Measurements from ENCODE around the gene GPR108. TPM values are rescaled to one million over a fixed set of nuclear protein-coding genes. Genes with fewer than 3 reads are reported as not detected.
"Not testable (repeated sequence)": the region's sequence is repeated elsewhere in the genome, so short reads cannot be mapped to it uniquely, and the experiment has no call there.

GPR108 gene
- total RNA-seq, 1 donor from 2014 or later: 14.6 TPM

DNA sequence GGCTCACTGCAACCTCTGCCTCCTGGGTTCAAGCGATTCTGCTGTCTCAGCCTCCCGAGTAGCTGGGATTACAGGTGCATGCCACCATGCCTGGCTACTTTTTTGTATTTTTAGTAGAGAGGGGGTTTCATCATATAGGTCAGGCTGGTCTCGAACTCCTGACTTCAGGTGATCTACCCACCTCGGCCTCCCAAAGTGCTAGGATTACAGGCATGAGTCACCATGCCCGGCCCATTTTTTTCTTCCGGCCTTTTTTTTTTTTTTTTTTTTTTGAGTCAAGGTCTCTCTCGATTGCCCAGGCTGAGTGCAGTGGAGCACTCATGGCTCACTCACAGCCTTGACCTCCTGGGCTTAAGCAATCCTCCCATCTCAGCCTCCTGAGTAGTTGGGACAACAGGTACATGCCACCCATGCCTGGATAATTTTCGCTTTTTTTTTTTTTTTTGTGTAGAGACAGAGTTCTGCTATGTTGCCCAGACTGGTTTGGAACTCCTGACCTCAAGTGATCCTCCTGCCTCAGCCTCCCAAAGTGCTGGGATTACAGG lies 24.9 kb upstream of the GPR108 start:
- H3K27ac ChIP-seq (ENCODE audit: low read depth, low read length); H3K4me1 ChIP-seq (ENCODE audit: control insufficient read depth in 3 of 3, insufficient read depth in 3 of 3, low read length in 3 of 3); H3K4me3 ChIP-seq (ENCODE audit: low read length in 3 of 3); H3K9me3 ChIP-seq (ENCODE audit: control insufficient read depth in 3 of 3, low read length in 3 of 3); H3K36me3 ChIP-seq (ENCODE audit: control insufficient read depth in 3 of 3, insufficient read depth in 3 of 3, low read length in 3 of 3); H3K9ac ChIP-seq (ENCODE audit: low read depth in 1 of 3, low read length in 3 of 3): not testable (repeated sequence)
- peaks cover 16 to 29% (median 25%) of the 10 kb centered on the region in 3 donors for H3K27me3 ChIP-seq (ENCODE audit: control insufficient read depth in 3 of 3, insufficient read depth in 3 of 3, low read length in 3 of 3)

DNA sequence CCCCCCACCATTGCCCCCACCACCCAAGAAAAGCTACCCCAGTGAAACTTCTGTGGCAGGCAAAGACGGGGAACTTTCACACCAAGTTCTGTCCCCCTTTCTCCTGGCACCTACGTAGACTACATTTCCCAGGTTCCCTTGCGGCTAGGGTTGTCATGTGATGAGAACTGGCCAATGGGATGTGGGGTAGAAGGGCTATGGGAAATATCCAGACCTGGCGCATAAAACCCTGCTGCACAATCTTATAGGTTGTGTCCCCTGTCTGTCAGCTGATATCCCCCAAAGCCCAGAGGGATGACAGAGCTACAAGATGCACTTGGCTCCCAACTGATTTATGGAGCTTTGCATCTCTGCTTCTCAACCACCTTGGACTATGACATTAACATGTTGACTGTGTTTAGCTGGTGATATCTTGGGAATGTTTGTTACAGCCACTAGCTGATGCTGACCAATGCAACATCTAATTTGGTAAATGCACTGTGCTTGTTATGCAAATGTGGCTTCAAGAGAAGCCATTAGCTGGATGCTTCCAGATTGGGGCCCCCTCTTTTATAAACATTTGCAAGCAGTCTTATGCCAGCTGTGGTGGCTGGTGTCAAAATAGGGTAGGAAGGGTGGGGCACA lies 23.8 kb upstream of the GPR108 start:
- Histone ChIP-seq H3K4me1 (ENCODE audit: control insufficient read depth in 3 of 3, insufficient read depth in 3 of 3, low read length in 3 of 3) (peaks cover 0 to 3% (median under 1%) of the 10 kb centered on the region in 3 donors), H3K4me3 (ENCODE audit: low read length in 3 of 3) (no peak overlapping the region)

DNA sequence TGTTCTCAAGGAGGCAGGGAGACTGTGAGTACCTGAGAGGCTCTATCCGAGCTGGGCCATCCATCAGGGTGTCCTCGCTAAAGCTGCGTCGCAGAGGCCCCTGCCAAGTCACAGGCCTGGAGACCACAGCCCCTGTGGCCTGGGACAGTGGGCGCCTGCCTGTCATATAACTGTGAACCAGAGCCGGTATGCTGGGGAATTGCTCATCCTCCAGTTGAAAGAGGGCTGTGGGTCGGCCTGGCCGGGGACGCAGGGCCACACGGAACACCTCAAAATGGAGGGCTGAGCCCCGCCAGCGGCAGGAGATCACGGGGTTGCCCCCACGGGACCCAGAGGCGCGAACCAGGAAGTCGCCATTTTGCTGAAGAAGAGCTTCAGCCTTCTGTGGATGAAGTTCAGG lies 23.2 kb upstream of the GPR108 start:
- Histone ChIP-seq H3K27me3 (ENCODE audit: control insufficient read depth in 3 of 3, insufficient read depth in 3 of 3, low read length in 3 of 3) (peaks cover 3 to 12% (median 10%) of the 10 kb centered on the region in 3 donors), H3K27ac (ENCODE audit: low read depth, low read length) (no peak overlapping the region), H3K4me1 (ENCODE audit: control insufficient read depth in 3 of 3, insufficient read depth in 3 of 3, low read length in 3 of 3) (no peaks in the 10 kb centered on the region), H3K9me3 (ENCODE audit: control insufficient read depth in 3 of 3, low read length in 3 of 3) (peaks cover 0 to 3% (median 0%) of the 10 kb centered on the region in 3 donors), H3K9ac (ENCODE audit: low read depth in 1 of 3, low read length in 3 of 3) (no peak overlapping the region), H3K4me3 (ENCODE audit: low read length in 3 of 3) (no peak overlapping the region), H3K36me3 (ENCODE audit: control insufficient read depth in 3 of 3, insufficient read depth in 3 of 3, low read length in 3 of 3) (no peaks in the 10 kb centered on the region)

More for the DNA sequence above, 23.8 kb upstream of the GPR108 start:
- no peaks in the 10 kb centered on the region for H3K36me3 ChIP-seq (ENCODE audit: control insufficient read depth in 3 of 3, insufficient read depth in 3 of 3, low read length in 3 of 3)
- no peak overlapping the region for H3K27ac ChIP-seq (ENCODE audit: low read depth, low read length)
- H3K9ac ChIP-seq (ENCODE audit: low read depth in 1 of 3, low read length in 3 of 3): no peak overlapping the region
- H3K27me3 ChIP-seq (ENCODE audit: control insufficient read depth in 3 of 3, insufficient read depth in 3 of 3, low read length in 3 of 3): peaks cover 8 to 18% (median 13%) of the 10 kb centered on the region in 3 donors
- H3K9me3 ChIP-seq (ENCODE audit: control insufficient read depth in 3 of 3, low read length in 3 of 3): peaks cover 0 to 3% (median 0%) of the 10 kb centered on the region in 3 donors

DNA sequence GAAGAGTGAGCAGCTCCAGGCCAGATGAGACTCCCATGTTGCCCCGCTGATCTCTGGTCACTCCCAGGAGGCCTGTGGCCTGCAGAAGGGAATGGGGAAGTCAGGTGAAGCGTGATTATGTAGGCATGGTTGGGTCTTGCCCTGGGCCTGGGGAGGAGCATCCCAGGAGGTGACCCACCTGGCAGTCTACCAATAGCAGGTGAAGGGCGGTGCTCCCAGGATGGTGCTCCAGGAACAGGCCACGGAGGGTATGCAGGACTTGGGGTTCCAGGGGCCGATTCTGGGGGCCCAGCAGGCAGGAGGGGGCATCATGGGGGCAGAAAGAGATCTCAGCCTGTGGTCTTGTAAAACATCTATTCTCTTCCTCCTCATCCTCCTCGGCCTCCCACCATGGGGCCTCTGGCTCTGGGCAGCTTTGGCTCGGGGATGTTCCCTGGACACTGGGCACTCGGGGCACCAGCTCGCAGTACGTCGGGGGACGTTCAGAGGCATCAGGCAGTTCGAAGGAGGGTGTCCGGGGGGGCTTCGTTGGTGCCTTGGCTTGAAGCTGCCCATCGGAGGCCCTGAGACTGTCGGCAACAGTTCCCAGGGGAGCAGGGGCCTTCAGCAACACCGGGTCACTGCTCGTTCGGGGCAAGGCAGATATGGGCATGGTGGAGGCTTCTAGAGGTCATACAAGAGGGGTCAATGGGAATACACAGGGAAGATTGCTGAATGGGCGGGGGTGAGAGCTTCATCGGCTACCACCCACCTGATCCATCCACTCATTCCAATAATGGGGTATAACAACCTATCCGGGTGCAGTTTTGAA lies 17.5 kb upstream of the GPR108 start:
- Histone ChIP-seq H3K9me3 (ENCODE audit: control insufficient read depth in 3 of 3, low read length in 3 of 3) (no peaks in the 10 kb centered on the region), H3K36me3 (ENCODE audit: control insufficient read depth in 3 of 3, insufficient read depth in 3 of 3, low read length in 3 of 3) (peaks cover 23 to 25% (median 25%) of the 10 kb centered on the region in 3 donors), H3K4me3 (ENCODE audit: low read length in 3 of 3) (no peak overlapping the region)

DNA sequence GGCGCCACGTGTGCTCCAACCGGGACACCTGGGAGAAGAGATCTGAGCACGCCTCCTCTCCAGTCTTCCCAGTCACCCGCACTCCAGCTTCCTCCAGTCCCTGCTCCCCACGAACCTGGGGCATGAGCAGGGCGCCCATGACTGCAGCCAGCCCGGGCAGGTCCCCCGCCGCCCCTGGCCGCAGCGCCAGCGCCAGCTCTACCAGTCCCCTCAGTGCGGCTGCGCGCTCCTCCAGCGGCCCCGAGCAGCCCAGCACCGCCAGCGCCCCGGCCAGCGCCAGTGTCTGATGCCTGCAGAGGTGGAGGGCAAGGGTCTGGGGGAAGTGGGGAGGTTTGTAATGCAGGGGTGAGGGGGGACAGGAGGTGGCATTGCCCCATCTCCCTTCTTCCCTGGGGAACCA lies 16.8 kb upstream of the GPR108 start:
- no peaks in the 10 kb centered on the region for H3K9me3 ChIP-seq (ENCODE audit: control insufficient read depth in 3 of 3, low read length in 3 of 3)
- peaks cover 10 to 16% (median 11%) of the 10 kb centered on the region in 3 donors for H3K4me1 ChIP-seq (ENCODE audit: control insufficient read depth in 3 of 3, insufficient read depth in 3 of 3, low read length in 3 of 3)
- H3K36me3 ChIP-seq (ENCODE audit: control insufficient read depth in 3 of 3, insufficient read depth in 3 of 3, low read length in 3 of 3): peaks cover 29 to 32% (median 32%) of the 10 kb centered on the region in 3 donors
- H3K27ac ChIP-seq (ENCODE audit: low read depth, low read length): no peak overlapping the region
- no peak overlapping the region for H3K4me3 ChIP-seq (ENCODE audit: low read length in 3 of 3)
- H3K27me3 ChIP-seq (ENCODE audit: control insufficient read depth in 3 of 3, insufficient read depth in 3 of 3, low read length in 3 of 3): no peaks in the 10 kb centered on the region
- no peak overlapping the region for H3K9ac ChIP-seq (ENCODE audit: low read depth in 1 of 3, low read length in 3 of 3)

More for the DNA sequence above, 17.5 kb upstream of the GPR108 start:
- Histone ChIP-seq H3K27me3 (ENCODE audit: control insufficient read depth in 3 of 3, insufficient read depth in 3 of 3, low read length in 3 of 3) (no peaks in the 10 kb centered on the region), H3K9ac (ENCODE audit: low read depth in 1 of 3, low read length in 3 of 3) (no peak overlapping the region), H3K4me1 (ENCODE audit: control insufficient read depth in 3 of 3, insufficient read depth in 3 of 3, low read length in 3 of 3) (peaks cover 10 to 16% (median 11%) of the 10 kb centered on the region in 3 donors), H3K27ac (ENCODE audit: low read depth, low read length) (no peak overlapping the region)

DNA sequence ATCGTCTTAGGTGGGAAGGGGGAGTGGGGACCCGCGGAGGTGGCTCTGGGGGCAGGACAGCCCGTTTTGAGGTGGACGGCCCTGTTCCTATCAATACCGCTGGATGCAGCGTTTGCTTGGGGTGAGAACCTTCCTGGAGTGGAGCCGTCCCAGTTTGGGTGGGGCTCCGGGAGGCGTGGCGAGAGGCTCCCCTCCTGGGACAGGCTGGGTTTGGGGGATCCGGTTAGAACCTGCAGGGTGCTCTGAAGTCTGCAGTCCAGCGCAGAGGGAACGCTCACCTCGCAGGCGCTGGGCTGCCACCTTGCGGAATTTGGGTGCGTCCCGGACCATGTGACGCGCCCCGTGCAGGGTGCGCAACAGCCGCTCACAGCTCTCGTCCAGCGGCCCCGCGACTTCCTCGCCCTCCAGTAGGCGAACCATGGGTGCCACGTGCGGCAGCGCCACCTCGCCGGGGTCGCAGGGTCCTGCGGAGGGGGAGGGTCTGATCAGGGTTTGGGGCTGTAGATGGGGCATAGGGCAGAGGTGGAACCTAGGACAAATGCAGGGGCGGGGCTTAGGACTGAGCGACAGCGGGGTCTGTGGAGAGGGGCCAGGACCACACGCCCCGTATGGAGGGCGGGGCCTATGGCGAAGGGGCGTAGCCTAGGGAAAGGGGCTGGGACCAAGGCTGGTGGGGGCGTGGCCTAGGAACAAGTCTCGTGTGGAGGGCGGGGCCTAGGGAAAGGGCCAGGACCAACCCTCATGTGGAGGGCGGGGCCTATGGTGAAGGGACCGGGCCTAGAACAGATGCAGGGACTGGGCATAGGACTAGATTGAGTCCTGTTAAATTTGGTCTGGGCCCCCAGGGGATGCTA lies 16.0 kb upstream of the GPR108 start:
- H3K4me3 ChIP-seq (ENCODE audit: low read length in 3 of 3): peak overlapping the region; percentile 56 to 69 (median 65)
- H3K36me3 ChIP-seq (ENCODE audit: control insufficient read depth in 3 of 3, insufficient read depth in 3 of 3, low read length in 3 of 3): peaks cover 34 to 40% (median 37%) of the 10 kb centered on the region in 3 donors
- H3K9ac ChIP-seq (ENCODE audit: low read depth in 1 of 3, low read length in 3 of 3): peak overlapping the region in 2 of 3 donors; percentile 33 to 75
- H3K27ac ChIP-seq (ENCODE audit: low read depth, low read length): peak overlapping the region; percentile 56
- H3K9me3 ChIP-seq (ENCODE audit: control insufficient read depth in 3 of 3, low read length in 3 of 3): no peaks in the 10 kb centered on the region
- peaks cover 10 to 18% (median 13%) of the 10 kb centered on the region in 3 donors for H3K4me1 ChIP-seq (ENCODE audit: control insufficient read depth in 3 of 3, insufficient read depth in 3 of 3, low read length in 3 of 3)
- H3K27me3 ChIP-seq (ENCODE audit: control insufficient read depth in 3 of 3, insufficient read depth in 3 of 3, low read length in 3 of 3): no peaks in the 10 kb centered on the region

DNA sequence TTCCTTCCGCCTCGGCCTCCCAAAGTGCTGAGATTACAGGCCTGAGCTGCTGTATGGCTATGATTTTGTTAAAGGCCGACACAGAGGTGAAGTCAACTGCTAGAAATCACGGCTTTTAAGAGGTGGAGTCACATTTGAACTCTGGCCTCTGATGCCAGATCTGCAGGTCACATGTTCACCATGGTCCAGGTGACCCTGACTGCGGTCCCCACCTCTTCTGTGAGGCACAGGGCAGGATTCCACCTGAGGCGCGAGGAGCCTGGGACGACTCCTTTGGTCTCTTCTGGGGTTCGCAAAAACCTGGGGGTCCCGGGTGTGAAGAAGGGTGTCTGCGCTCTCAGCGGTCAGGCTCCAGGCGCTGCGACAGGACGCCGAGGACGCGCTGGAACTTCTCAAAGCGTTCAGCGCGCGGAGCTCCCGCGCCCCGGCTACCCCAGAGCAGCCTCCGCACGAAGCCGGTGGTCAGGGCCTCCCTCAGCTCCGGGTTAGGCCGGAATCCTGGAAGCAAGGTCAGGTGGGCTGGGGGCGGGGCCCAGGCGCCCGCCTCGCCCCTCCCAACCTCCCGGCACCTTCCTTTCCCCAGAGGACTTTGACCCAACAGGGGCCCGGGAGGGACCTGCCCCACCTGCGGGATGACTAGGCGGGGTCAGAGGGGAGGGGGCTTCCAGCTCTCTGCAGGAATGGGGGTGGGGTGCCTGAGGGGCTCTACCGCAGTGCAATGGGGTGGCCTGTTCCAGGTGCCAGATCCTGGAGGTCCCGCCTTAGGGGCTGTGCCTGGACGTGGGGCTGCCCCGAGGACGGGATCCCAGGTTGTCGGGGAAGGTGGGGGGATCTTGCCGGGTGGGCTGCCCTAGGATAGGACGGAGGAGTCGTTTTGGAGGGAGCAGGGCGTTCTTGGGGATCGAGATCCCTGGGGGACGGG lies 15.1 kb upstream of the GPR108 start:
- Histone ChIP-seq H3K27me3 (ENCODE audit: control insufficient read depth in 3 of 3, insufficient read depth in 3 of 3, low read length in 3 of 3) (no peaks in the 10 kb centered on the region), H3K9ac (ENCODE audit: low read depth in 1 of 3, low read length in 3 of 3) (peak overlapping the region in 2 of 3 donors; percentile 33 to 75), H3K9me3 (ENCODE audit: control insufficient read depth in 3 of 3, low read length in 3 of 3) (no peaks in the 10 kb centered on the region), H3K4me1 (ENCODE audit: control insufficient read depth in 3 of 3, insufficient read depth in 3 of 3, low read length in 3 of 3) (peaks cover 12 to 24% (median 13%) of the 10 kb centered on the region in 3 donors), H3K4me3 (ENCODE audit: low read length in 3 of 3) (peak overlapping the region; percentile 56 to 69 (median 65)), H3K27ac (ENCODE audit: low read depth, low read length) (peak overlapping the region; percentile 56), H3K36me3 (ENCODE audit: control insufficient read depth in 3 of 3, insufficient read depth in 3 of 3, low read length in 3 of 3) (peaks cover 34 to 47% (median 42%) of the 10 kb centered on the region in 3 donors)

DNA sequence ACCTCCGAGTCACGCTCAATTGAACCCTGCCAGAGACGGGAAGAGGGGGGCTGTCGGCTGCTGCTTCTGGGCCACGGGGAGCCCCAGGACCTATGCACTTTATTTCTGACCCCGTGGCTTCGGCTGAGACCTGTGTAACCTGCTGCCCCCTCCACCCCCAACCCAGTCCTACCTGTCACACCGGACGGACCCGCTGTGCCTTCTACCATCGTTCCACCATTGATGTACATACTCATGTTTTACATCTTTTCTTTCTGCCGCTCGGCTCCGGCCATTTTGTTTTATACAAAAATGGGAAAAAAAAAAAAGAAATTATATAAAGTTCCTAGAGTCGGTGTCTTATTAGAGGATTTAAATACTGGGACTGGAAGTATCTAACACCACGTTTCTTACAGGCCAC lies 13.8 kb upstream of the GPR108 start:
- Histone ChIP-seq H3K27me3 (ENCODE audit: control insufficient read depth in 3 of 3, insufficient read depth in 3 of 3, low read length in 3 of 3) (no peaks in the 10 kb centered on the region), H3K36me3 (ENCODE audit: control insufficient read depth in 3 of 3, insufficient read depth in 3 of 3, low read length in 3 of 3) (peaks cover 45 to 60% (median 53%) of the 10 kb centered on the region in 3 donors), H3K9ac (ENCODE audit: low read depth in 1 of 3, low read length in 3 of 3) (no peak overlapping the region), H3K4me1 (ENCODE audit: control insufficient read depth in 3 of 3, insufficient read depth in 3 of 3, low read length in 3 of 3) (peaks cover 15 to 26% (median 19%) of the 10 kb centered on the region in 3 donors), H3K27ac (ENCODE audit: low read depth, low read length) (no peak overlapping the region), H3K4me3 (ENCODE audit: low read length in 3 of 3) (no peak overlapping the region), H3K9me3 (ENCODE audit: control insufficient read depth in 3 of 3, low read length in 3 of 3) (no peaks in the 10 kb centered on the region)
